HepG2 (cell line): ENCODE data around the gene TIAM2. TPM values are rescaled to one million over a fixed set of nuclear protein-coding genes. Genes with fewer than 3 reads are reported as not detected.
A peak's percentile ranks its signal among the peaks of the same experiment; 100 is the strongest.

Experiments used
- NR2F6 ChIP-seq, 2 experiments: IDR thresholded peaks; 2 replicates each; pipeline ENCODE4 v1.6.1; 2016; ENCODE audit warnings: antibody characterized with exemption in 1 of 2, mild to moderate bottlenecking in 1 of 2
- RXRA ChIP-seq: sonication (generic); formaldehyde crosslinking; IDR thresholded peaks from 2 replicates; pipeline ENCODE4 v1.5.1; 2020; ENCODE audit warnings: missing genetic modification reagents
- SMARCE1 ChIP-seq: fragments of 450-650 bp; IDR thresholded peaks from 2 replicates; pipeline ENCODE4 v1.6.1; 2017; ENCODE audit warnings: borderline replicate concordance
- ZFP36L1 ChIP-seq: sonication (generic); formaldehyde crosslinking; IDR thresholded peaks from 2 replicates; pipeline ENCODE4 v1.8.0; 2022; ENCODE audit warnings: mild to moderate bottlenecking, missing genetic modification reagents, moderate library complexity
- ZNF136 ChIP-seq: sonication (generic); formaldehyde crosslinking; IDR thresholded peaks from 2 replicates; pipeline ENCODE4 v1.8.1; 2022; ENCODE audit warnings: low read depth, mild to moderate bottlenecking, moderate library complexity, missing genetic modification reagents
- ZNF317 ChIP-seq: sonication (generic); formaldehyde crosslinking; IDR thresholded peaks from 2 replicates; pipeline ENCODE4 v1.5.0; 2020; ENCODE audit warnings: mild to moderate bottlenecking, missing genetic modification reagents
- ZNF383 ChIP-seq: sonication (generic); formaldehyde crosslinking; IDR thresholded peaks from 2 replicates; pipeline ENCODE4 v1.4.0; 2020; ENCODE audit warnings: missing genetic modification reagents, mild to moderate bottlenecking, borderline replicate concordance
- ZNF446 ChIP-seq: sonication (generic); formaldehyde crosslinking; IDR thresholded peaks from 2 replicates; pipeline ENCODE4 v1.5.0; 2020; ENCODE audit warnings: mild to moderate bottlenecking, missing genetic modification reagents
- ZNF451 ChIP-seq: sonication (generic); formaldehyde crosslinking; IDR thresholded peaks from 2 replicates; pipeline ENCODE4 v1.5.0; 2020; ENCODE audit warnings: mild to moderate bottlenecking, missing genetic modification reagents
- polyA plus RNA-seq, 8 experiments: library from polyadenylated mRNA; depleted of rRNA in 3 of 8; stranded (reverse) in 7 of 8; unstranded in 1 of 8; fragments of >200 nt; fragmentation: Illumina TruSeq in 4 of 8; extraction: Trizol in 4 of 8; gene quantifications; 2 replicates each; pipeline versions ENCODE4 v1.2.1 to v1.2.3, GENCODE V29; 2011 to 2016; ENCODE audit warnings: low read depth in 4 of 8, missing spikeins in 1 of 8, mixed read lengths in 1 of 8; ENCODE audit not compliant: insufficient read depth in 1 of 8
- total RNA-seq, 5 experiments: library from RNA; depleted of rRNA; stranded (reverse); fragments of >200 nt; fragmentation: Illumina TruSeq; extraction: Trizol; gene quantifications; 2 replicates each; pipeline ENCODE4 v1.2.3, GENCODE V29; 2016; ENCODE audit warnings: low read depth in 1 of 5
- TF ChIP-seq, protein P1 (sequence below): sonication (generic); formaldehyde crosslinking; IDR thresholded peaks from 2 replicates; pipeline ENCODE4 v1.4.0; 2020; ENCODE audit warnings: missing genetic modification reagents
- TF ChIP-seq, protein P2 (sequence below): sonication (generic); formaldehyde crosslinking; IDR thresholded peaks from 2 replicates; pipeline ENCODE4 v1.5.1; 2020; ENCODE audit warnings: missing genetic modification reagents, mild to moderate bottlenecking, borderline replicate concordance
- TF ChIP-seq, protein P3 (sequence below): sonication (generic); formaldehyde crosslinking; IDR thresholded peaks from 2 replicates; pipeline ENCODE4 v1.5.0; 2020; ENCODE audit warnings: mild to moderate bottlenecking, missing genetic modification reagents
- TF ChIP-seq, protein P4 (sequence below): sonication (generic); formaldehyde crosslinking; conservative IDR thresholded peaks from 2 replicates; pipeline ENCODE4 v1.4.0; 2020; ENCODE audit warnings: mild to moderate bottlenecking, missing genetic modification reagents, moderate library complexity
- TF ChIP-seq, protein P5 (sequence below): sonication (generic); formaldehyde crosslinking; IDR thresholded peaks from 2 replicates; pipeline ENCODE4 v1.5.1; 2020; ENCODE audit warnings: missing genetic modification reagents, mild to moderate bottlenecking, borderline replicate concordance

The TIAM2 gene
- total and polyA plus RNA-seq, 2 of the 13 experiments (the other 11 are each of a cell fraction or from before 2014, with no cell fraction given), result 4.1 to 4.5 TPM

DNA sequence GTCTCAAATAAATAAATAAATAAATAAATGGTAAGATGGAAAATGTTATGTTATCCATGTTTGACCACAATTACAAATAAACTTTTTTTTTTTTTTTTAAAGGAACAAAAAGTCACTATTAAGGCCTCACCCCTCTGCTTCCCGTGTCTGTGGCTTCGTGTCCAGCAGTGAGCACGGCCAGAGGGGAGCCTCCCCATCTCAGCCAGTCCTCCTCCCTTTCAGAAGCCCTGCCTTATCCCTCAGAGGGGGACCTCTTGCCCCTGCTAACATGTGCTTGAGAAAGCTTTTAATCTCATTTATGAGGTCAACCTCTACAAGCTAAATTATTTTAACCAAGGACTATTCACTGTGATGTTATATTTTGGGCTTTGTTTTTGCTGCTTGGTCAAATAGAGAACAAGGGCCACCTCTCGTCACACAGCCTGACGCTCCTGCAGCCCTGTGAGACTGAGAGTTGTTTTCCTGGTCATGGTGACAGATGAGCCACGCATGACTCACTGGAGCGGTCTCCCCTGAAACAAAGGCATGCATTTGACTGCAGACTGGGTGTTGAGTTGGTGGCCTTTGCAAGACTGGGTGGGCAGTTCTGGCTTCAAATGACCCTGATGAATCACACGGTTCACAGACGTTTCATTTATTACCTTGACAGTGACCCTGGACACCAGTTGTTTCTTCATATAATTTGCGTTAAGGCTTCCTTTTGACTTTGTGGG, 131.8 kb downstream of the TIAM2 start (continued):
- TF ChIP-seq, protein P1, sequence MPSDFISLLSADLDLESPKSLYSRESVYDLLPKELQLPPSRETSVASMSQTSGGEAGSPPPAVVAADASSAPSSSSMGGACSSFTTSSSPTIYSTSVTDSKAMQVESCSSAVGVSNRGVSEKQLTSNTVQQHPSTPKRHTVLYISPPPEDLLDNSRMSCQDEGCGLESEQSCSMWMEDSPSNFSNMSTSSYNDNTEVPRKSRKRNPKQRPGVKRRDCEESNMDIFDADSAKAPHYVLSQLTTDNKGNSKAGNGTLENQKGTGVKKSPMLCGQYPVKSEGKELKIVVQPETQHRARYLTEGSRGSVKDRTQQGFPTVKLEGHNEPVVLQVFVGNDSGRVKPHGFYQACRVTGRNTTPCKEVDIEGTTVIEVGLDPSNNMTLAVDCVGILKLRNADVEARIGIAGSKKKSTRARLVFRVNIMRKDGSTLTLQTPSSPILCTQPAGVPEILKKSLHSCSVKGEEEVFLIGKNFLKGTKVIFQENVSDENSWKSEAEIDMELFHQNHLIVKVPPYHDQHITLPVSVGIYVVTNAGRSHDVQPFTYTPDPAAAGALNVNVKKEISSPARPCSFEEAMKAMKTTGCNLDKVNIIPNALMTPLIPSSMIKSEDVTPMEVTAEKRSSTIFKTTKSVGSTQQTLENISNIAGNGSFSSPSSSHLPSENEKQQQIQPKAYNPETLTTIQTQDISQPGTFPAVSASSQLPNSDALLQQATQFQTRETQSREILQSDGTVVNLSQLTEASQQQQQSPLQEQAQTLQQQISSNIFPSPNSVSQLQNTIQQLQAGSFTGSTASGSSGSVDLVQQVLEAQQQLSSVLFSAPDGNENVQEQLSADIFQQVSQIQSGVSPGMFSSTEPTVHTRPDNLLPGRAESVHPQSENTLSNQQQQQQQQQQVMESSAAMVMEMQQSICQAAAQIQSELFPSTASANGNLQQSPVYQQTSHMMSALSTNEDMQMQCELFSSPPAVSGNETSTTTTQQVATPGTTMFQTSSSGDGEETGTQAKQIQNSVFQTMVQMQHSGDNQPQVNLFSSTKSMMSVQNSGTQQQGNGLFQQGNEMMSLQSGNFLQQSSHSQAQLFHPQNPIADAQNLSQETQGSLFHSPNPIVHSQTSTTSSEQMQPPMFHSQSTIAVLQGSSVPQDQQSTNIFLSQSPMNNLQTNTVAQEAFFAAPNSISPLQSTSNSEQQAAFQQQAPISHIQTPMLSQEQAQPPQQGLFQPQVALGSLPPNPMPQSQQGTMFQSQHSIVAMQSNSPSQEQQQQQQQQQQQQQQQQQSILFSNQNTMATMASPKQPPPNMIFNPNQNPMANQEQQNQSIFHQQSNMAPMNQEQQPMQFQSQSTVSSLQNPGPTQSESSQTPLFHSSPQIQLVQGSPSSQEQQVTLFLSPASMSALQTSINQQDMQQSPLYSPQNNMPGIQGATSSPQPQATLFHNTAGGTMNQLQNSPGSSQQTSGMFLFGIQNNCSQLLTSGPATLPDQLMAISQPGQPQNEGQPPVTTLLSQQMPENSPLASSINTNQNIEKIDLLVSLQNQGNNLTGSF (CRISPR knock-in tag), result no peak
- TF ChIP-seq, protein P2, sequence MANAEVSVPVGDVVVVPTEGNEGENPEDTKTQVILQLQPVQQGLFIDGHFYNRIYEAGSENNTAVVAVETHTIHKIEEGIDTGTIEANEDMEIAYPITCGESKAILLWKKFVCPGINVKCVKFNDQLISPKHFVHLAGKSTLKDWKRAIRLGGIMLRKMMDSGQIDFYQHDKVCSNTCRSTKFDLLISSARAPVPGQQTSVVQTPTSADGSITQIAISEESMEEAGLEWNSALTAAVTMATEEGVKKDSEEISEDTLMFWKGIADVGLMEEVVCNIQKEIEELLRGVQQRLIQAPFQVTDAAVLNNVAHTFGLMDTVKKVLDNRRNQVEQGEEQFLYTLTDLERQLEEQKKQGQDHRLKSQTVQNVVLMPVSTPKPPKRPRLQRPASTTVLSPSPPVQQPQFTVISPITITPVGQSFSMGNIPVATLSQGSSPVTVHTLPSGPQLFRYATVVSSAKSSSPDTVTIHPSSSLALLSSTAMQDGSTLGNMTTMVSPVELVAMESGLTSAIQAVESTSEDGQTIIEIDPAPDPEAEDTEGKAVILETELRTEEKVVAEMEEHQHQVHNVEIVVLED (CRISPR knock-in tag), result no peak
- TF ChIP-seq RXRA (peak; percentile 92), ZNF383 (CRISPR knock-in tag) (no peak), ZNF136 (no peak), ZNF446 (CRISPR knock-in tag) (no peak), SMARCE1 (no peak), ZNF317 (CRISPR knock-in tag) (0 out of 2 replicates have a peak, but pooled peaks have one; percentile 22), ZNF451 (CRISPR knock-in tag) (no peak), NR2F6 (IDR thresholded peaks at IDR 0.05) (peak; percentile 40; the same call in 1 of the 2 replicates), NR2F6 (CRISPR knock-in tag; IDR thresholded peaks at IDR 0.05) (peak; percentile 27; the same call in 1 of the 2 replicates), ZFP36L1 (CRISPR knock-in tag) (no peak)
- TF ChIP-seq, protein P3, sequence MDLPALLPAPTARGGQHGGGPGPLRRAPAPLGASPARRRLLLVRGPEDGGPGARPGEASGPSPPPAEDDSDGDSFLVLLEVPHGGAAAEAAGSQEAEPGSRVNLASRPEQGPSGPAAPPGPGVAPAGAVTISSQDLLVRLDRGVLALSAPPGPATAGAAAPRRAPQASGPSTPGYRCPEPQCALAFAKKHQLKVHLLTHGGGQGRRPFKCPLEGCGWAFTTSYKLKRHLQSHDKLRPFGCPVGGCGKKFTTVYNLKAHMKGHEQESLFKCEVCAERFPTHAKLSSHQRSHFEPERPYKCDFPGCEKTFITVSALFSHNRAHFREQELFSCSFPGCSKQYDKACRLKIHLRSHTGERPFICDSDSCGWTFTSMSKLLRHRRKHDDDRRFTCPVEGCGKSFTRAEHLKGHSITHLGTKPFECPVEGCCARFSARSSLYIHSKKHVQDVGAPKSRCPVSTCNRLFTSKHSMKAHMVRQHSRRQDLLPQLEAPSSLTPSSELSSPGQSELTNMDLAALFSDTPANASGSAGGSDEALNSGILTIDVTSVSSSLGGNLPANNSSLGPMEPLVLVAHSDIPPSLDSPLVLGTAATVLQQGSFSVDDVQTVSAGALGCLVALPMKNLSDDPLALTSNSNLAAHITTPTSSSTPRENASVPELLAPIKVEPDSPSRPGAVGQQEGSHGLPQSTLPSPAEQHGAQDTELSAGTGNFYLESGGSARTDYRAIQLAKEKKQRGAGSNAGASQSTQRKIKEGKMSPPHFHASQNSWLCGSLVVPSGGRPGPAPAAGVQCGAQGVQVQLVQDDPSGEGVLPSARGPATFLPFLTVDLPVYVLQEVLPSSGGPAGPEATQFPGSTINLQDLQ (CRISPR knock-in tag), result 0 out of 2 replicates have a peak, but pooled peaks have one; percentile 45
- TF ChIP-seq, protein P4, sequence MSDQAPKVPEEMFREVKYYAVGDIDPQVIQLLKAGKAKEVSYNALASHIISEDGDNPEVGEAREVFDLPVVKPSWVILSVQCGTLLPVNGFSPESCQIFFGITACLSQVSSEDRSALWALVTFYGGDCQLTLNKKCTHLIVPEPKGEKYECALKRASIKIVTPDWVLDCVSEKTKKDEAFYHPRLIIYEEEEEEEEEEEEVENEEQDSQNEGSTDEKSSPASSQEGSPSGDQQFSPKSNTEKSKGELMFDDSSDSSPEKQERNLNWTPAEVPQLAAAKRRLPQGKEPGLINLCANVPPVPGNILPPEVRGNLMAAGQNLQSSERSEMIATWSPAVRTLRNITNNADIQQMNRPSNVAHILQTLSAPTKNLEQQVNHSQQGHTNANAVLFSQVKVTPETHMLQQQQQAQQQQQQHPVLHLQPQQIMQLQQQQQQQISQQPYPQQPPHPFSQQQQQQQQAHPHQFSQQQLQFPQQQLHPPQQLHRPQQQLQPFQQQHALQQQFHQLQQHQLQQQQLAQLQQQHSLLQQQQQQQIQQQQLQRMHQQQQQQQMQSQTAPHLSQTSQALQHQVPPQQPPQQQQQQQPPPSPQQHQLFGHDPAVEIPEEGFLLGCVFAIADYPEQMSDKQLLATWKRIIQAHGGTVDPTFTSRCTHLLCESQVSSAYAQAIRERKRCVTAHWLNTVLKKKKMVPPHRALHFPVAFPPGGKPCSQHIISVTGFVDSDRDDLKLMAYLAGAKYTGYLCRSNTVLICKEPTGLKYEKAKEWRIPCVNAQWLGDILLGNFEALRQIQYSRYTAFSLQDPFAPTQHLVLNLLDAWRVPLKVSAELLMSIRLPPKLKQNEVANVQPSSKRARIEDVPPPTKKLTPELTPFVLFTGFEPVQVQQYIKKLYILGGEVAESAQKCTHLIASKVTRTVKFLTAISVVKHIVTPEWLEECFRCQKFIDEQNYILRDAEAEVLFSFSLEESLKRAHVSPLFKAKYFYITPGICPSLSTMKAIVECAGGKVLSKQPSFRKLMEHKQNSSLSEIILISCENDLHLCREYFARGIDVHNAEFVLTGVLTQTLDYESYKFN (CRISPR knock-in tag), result peak; percentile 13; the same call in 1 of the 2 replicates
- TF ChIP-seq, protein P5, sequence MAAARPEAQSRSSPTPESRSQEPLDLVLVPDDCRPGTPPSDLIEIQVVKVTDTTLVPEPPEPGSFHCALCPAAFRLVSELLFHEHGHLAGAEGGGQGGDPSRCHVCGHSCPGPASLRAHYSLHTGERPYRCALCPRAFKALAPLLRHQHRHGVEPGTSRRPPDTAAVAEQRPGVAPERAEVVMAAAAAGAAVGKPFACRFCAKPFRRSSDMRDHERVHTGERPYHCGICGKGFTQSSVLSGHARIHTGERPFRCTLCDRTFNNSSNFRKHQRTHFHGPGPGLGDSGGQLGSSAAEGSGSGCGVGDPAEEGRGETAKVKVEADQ (CRISPR knock-in tag), result no peak
